Osteoblast (primary cell): ENCODE results near the gene LAMA5. TPM values are rescaled to one million over a fixed set of nuclear protein-coding genes. Genes with fewer than 3 reads are reported as not detected.
A peak's percentile ranks its signal among the peaks of the same experiment; 100 is the strongest.

Source experiments
- DNase-seq: peaks from one replicate; pipeline ENCODE4 v3.0.0; 2011; ENCODE audit warnings: low spot score, mixed read lengths; ENCODE audit not compliant: insufficient read length; ENCODE audit errors: missing footprints
- H2AFZ ChIP-seq: 2 replicates; pipeline ENCODE4 v1.6.0; 2011; ENCODE audit warnings: mild to moderate bottlenecking, low read length
- H3K27ac ChIP-seq: 2 replicates; pipeline ENCODE4 v1.5.1; 2011; ENCODE audit warnings: mild to moderate bottlenecking, low read depth, low read length, moderate library complexity
- H3K27me3 ChIP-seq: 2 replicates; pipeline ENCODE4 v1.6.0; 2012; ENCODE audit warnings: mild to moderate bottlenecking, control low read depth, inconsistent platforms, low read length, moderate library complexity; ENCODE audit not compliant: insufficient read depth
- H3K36me3 ChIP-seq: 2 replicates; pipeline ENCODE4 v1.5.1; 2011; ENCODE audit warnings: mild to moderate bottlenecking, low read length, control low read depth, moderate library complexity; ENCODE audit not compliant: insufficient read depth
- H3K4me1 ChIP-seq: 2 replicates; pipeline ENCODE4 v1.5.1; 2011; ENCODE audit warnings: mild to moderate bottlenecking, low read length, control low read depth, moderate library complexity; ENCODE audit not compliant: insufficient read depth
- H3K4me2 ChIP-seq: 2 replicates; pipeline ENCODE4 v1.6.0; 2011; ENCODE audit warnings: mild to moderate bottlenecking, low read length; ENCODE audit not compliant: insufficient read depth
- H3K4me3 ChIP-seq: fragments of 200-600 bp; sonication (generic); 3 replicates; pipeline ENCODE4 v1.5.1; 2012; ENCODE audit warnings: mild to moderate bottlenecking, low read length, inconsistent platforms; ENCODE audit not compliant: insufficient read depth
- H3K79me2 ChIP-seq: 2 replicates; pipeline ENCODE4 v1.6.0; 2012; ENCODE audit warnings: mild to moderate bottlenecking, low read length, control low read depth, inconsistent platforms; ENCODE audit not compliant: insufficient read depth
- H3K9me3 ChIP-seq: 2 replicates; pipeline ENCODE4 v1.5.1; 2011; ENCODE audit warnings: low read depth, low read length, control low read depth
- H4K20me1 ChIP-seq: 2 replicates; pipeline ENCODE4 v1.6.0; 2012; ENCODE audit warnings: mild to moderate bottlenecking, low read length, control low read depth; ENCODE audit not compliant: insufficient read depth
- CTCF ChIP-seq: IDR thresholded peaks from 2 replicates; pipeline ENCODE4 v1.5.1; 2011; ENCODE audit warnings: mild to moderate bottlenecking, low read depth, low read length, moderate library complexity; ENCODE audit errors: extremely low read depth
- total RNA-seq: library from RNA; depleted of rRNA; stranded (reverse); fragments of >200 nt; gene quantifications from 2 replicates; pipeline ENCODE4 v1.2.3, GENCODE V29; 2012

The LAMA5 gene
- total RNA-seq, 1 donor, result 2.2 TPM

GRCh38 chr20:62266340-62266739 lies 100.8 kb downstream of the LAMA5 start:
- TF ChIP-seq CTCF, result no peak
- Histone ChIP-seq H2AFZ (no peak overlapping the region), H3K27me3 (no peaks in the 10 kb centered on the region), H3K79me2 (peaks cover 8% of the 10 kb centered on the region), H3K27ac (no peak overlapping the region), H4K20me1 (peaks cover 28% of the 10 kb centered on the region), H3K4me1 (no peaks in the 10 kb centered on the region), H3K36me3 (peaks cover 43% of the 10 kb centered on the region), H3K4me3 (no peak overlapping the region), H3K4me2 (no peak overlapping the region), H3K9me3 (no peaks in the 10 kb centered on the region)
- peak; percentile 45 for DNase-seq

- no peak for TF ChIP-seq CTCF
- Histone ChIP-seq H3K79me2 (peaks cover 10% of the 10 kb centered on the region), H3K4me2 (no peak overlapping the region), H4K20me1 (peaks cover 33% of the 10 kb centered on the region), H3K9me3 (no peaks in the 10 kb centered on the region), H3K27ac (no peak overlapping the region), H2AFZ (no peak overlapping the region), H3K4me3 (no peak overlapping the region), H3K4me1 (no peaks in the 10 kb centered on the region), H3K27me3 (no peaks in the 10 kb centered on the region), H3K36me3 (peaks cover 52% of the 10 kb centered on the region)
- peak; percentile 14 for DNase-seq
Measured at GRCh38 chr20:62265365-62265764, 101.7 kb downstream of the LAMA5 start.

GRCh38 chr20:62263396-62263795 lies 103.7 kb downstream of the LAMA5 start:
- Histone ChIP-seq H3K9me3 (no peaks in the 10 kb centered on the region), H3K36me3 (peaks cover 64% of the 10 kb centered on the region), H3K79me2 (peaks cover 24% of the 10 kb centered on the region), H2AFZ (no peak overlapping the region), H4K20me1 (peaks cover 44% of the 10 kb centered on the region), H3K27ac (no peak overlapping the region), H3K4me3 (no peak overlapping the region), H3K27me3 (no peaks in the 10 kb centered on the region), H3K4me1 (peaks cover 6% of the 10 kb centered on the region), H3K4me2 (no peak overlapping the region)
- no peak for TF ChIP-seq CTCF
- DNase-seq, result peak; percentile 84

GRCh38 chr20:62262064-62262463 lies 105.0 kb downstream of the LAMA5 start:
- DNase-seq, result peak; percentile 34
- H2AFZ ChIP-seq, result no peak overlapping the region
- H3K36me3 ChIP-seq, result peaks cover 62% of the 10 kb centered on the region
- H3K27ac ChIP-seq, result no peak overlapping the region
- no peaks in the 10 kb centered on the region for H3K9me3 ChIP-seq
- no peaks in the 10 kb centered on the region for H3K27me3 ChIP-seq
- no peak overlapping the region for H3K4me3 ChIP-seq
- peaks cover 29% of the 10 kb centered on the region for H3K79me2 ChIP-seq
- no peak overlapping the region for H3K4me2 ChIP-seq
- peaks cover 12% of the 10 kb centered on the region for H3K4me1 ChIP-seq
- H4K20me1 ChIP-seq, result peaks cover 53% of the 10 kb centered on the region
- no peak for TF ChIP-seq CTCF
